Jurkat, Clone E6-1 (cell line): ENCODE results near the gene GEN1.
"Not testable (repeated sequence)": the region's sequence is repeated elsewhere in the genome, so short reads cannot be mapped to it uniquely, and the experiment has no call there.

Experiments used
- DNase-seq: peaks from one replicate; pipeline ENCODE4 v3.0.0-alpha.2; 2011; ENCODE audit warnings: low read depth, low spot score
- H3K4me3 ChIP-seq: 2 replicates; pipeline ENCODE4 v1.5.1; 2011; ENCODE audit warnings: mild to moderate bottlenecking, low read length, control low read depth, moderate library complexity

GEN1 gene

DNA sequence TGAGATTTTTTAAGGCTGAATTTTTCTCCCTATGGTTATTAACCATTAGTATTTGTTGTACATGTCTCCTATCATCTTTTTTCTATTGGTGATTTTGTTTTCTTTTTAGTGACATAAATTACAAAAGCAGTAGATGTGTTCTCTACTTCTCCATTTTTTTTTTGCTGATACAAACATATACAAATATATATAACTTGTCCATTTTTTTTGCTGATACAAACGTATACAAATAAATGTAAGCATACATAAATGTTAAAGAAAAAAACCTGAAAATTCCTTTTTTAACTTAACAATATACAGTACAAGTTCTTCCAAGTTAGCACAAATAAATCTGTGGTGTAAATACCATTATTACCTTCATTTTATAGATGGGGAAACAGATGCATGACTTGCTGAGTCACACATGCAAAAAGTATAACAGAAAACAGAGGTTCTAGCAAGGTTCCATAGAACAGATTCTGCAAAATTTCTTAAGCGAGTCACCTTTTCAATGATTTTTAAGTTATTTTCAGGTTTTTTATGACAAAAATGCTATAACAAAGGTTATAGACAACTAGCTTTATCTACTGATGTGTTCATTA is 64.4 kb downstream of the GEN1 start:
- no peak overlapping the region for H3K4me3 ChIP-seq
- no peak for DNase-seq

DNA sequence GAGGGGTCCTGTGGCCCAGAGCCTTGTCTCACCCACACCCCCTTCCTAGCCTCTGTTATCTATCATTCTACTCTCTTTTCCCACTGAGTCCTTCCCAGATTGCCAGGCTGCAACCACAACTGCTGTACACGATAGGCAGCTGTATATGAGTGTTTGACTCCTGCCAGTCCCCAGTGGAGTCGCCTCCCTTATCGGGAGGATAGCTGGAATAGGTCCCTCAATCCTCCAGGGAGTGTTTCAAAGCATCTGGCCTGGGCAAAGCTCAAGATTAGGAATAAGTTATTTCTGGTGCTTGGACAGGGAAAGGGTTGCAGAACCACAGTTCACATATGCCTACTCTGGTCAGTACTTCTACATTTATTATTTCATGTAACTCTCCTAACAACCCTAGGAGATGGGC is 67.1 kb downstream of the GEN1 start:
- H3K4me3 ChIP-seq: no peak overlapping the region
- no peak for DNase-seq

DNA sequence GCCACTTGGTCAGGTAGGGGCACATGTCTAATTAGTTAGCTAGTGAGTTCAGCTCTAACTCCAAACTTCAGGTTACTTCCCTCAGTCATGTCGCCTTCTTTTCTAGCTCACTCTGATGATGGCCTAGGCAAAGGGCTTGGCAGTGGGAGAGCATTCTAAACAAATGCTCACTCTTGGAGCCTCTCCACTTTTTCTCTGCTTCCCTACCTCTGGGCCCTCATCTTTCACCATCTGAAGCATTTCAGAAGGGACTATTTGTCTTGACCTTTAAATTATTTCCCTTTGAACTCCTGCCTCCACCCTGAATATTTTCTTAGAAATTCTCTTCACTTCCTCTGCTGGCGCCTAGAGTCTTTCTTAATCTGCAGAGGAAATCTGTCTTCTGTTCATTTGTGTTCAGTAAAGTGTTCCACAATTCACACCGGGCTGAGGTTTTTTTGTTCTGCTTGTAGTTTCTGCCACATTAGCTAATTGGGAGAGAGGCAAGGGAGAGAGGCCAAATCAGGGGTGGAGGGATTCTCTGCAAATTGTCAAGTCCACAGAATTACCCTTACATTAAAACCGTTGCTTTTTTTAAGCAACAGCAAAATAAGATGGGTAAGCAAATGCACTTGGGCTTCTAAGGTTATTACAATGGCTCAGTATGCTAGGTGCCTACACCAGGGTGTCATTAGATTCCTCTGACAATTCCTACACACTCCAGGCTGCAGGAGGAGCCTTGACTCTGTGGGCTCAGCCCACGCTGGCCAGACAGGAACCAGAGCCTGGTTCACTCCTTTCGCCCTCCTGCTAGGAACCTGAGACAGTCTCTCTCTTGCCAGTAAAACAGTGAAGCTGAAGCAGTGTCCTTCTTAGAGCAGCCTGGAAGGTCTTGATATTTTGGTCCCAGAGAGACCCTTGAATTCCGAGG is 67.9 kb downstream of the GEN1 start:
- no peak overlapping the region for H3K4me3 ChIP-seq
- no peak for DNase-seq

DNA sequence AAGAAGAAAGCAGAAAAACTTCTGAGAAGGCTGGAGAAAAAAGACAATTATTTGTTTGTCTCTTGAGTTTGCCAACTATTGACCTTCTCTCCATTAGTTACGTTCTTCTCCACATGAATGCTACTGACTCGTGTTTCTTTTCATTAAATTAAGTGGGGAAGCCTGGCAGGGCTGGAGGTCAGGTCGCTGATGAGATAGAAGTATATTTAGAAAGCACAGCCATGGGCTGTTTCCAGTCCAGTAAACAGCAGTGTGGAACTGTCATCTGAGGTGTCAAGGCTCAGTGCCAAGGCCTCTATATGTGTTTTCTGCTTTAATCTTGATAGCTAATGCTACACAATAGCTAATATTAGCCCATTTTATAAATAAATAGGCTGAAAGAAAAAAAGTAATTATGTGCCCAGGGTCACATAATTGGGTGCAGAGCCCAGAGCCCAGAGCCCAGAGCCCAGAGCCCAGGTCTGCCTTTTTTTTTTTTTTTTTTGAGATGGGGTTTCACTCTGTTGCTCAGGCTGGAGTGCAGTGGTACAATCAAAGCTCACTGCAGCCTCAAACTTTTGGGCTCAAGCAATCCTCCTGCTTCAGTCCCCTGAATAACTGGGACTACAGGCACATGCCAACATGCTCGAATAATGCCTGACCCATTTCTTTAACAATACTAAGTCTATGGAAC is 68.6 kb downstream of the GEN1 start:
- DNase-seq: no peak
- no peak overlapping the region for H3K4me3 ChIP-seq

DNA sequence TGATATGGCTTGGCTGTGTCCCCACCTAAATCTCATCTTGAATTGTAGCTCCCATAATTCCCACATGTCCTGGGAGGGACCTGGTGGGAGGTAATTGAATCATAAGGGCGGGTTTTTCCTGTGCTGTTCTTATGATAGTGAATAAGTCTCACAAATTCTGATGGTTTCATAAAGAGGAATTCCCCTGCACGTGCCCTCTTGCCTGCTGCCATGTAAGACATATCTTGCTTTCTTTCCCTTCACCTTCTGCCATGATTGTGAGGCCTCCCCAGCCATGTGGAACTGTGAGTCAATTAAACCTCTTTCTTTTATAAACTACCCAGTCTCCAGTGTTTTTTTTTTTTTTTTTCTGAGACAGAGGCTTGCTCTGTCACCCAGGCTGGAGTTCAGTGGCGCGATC is 69.7 kb downstream of the GEN1 start:
- not testable (repeated sequence) for DNase-seq, H3K4me3 ChIP-seq

DNA sequence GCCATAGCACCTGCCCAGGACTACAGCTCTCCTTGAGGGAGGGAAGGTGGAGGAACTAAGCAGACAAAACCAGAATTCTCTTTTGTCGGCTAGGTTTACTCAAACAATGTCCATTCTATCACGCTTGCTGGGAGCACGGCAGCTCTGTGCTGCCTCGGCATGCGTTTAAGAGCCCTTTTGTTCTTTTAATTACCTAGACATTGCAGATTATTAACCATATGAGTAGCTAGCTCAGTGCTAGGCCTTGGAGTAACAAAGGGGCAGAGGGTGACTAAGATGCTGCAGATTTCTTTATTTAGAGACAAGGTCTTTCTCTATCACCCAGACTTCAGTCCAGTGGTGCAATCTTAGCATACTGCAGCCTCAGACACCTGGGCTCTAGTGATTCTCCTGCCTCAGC is 73.4 kb downstream of the GEN1 start:
- H3K4me3 ChIP-seq: no peak overlapping the region
- no peak for DNase-seq

DNA sequence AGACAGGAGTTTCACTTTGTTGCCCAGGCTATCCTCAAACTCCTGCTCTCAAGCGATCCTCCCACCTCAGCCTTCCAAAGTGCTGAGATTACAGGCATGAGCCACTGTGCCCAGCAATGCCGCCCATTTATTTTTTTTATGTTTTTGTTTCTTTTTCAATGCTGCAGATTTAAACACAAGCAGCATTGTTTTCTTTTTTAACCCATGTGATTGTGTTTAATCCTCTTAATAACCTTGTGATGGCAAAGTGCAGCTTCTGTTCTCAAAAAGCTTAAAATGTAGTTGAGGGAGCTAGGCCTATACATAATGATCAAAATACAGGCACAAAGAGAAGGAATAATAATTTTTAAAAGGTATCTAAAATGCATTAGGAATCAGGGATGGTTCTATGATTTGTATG is 73.8 kb downstream of the GEN1 start:
- no peak overlapping the region for H3K4me3 ChIP-seq
- no peak for DNase-seq

DNA sequence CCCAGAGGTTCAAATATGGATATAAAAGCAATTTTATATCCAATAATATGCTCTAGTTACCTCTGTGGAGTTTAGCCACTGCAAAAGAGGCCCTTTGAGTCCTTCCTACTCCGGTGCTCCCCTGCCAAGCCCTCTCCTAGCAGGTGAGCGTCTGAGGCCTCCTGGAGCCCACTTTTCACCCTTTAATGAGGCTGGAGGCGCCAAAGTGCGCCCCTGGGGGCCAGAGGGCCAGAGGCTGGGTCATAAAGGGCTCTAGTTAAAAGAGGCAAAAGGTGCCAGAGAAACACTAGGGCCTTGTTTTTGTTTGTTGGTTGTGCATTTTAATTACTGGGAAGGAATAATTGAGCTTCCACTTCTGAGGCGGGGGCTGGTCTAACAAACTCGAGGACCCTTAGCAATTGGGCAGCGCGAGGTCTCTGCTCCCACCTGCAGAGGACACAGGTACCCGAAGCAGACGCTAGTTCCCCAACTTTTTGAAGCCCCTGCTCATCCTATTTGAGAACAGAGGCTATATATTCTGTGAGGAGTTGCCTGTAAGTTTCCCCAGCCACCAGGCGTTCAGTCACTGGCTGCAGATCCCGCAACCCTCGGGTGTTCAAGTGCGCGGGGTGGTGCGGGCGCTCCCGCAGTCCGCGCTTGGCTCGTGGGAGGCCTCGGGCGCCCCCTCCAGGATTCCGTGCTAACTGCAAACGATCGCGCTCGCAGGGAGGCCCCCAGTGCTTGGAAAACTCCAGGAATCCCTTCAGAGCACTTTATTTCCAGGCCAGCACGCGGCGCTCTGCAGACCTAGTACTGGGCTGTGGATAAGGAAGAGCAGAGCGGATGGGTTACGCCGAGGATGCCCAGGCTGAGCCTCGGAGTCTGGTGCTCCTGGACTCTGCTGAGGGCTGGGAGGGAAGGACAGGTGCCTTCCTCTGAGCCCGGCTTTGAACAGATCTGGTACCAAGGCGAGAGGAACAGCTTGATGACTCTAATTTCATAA is 76.4 kb downstream of the GEN1 start:
- H3K4me3 ChIP-seq: no peak overlapping the region
- no peak for DNase-seq

DNA sequence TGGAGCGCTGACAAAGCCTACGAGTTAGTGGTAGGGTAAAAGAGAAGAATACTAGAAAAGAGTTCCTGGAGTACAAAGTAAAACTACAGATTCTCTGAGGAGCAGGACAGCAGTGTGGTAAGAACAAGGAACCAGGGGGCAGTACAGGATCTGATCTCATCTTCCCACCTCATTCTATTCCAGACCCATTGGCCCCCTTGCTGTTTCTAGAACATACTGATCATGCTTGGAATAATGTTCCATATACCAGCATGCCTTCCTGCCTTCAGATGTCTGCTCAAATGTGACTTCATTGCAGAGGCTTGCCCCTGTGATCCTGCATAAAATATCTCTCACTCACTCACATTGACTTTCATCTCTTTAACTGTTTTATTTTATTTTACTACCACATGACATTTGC is 81.6 kb downstream of the GEN1 start:
- H3K4me3 ChIP-seq: no peak overlapping the region

More for the DNA sequence above, 81.6 kb downstream of the GEN1 start:
- DNase-seq: no peak
